H1 (cell line): ENCODE data around the gene MSL3B.
A peak's percentile ranks its signal among the peaks of the same experiment; 100 is the strongest.

Experiments used
- CTCF ChIA-PET: fragments of 300-600 bp; sonication (Branson Sonifier 250); formaldehyde crosslinking; loops from one replicate; lab custom pipeline; 2021; ENCODE audit not compliant: partially characterized antibody; lab: Charles Lee
- POLR2A ChIA-PET: fragments of 300-600 bp; sonication (Branson Sonifier 250); formaldehyde crosslinking; loops from one replicate; lab custom pipeline; 2021; ENCODE audit warnings: inconsistent platforms; ENCODE audit not compliant: partially characterized antibody; lab: Charles Lee
- DNase-seq, 2 experiments: peaks; one replicate each; pipeline versions ENCODE4 v3.0.0 to v3.0.0-alpha.2; 2010 to 2022; ENCODE audit warnings: low spot score in 2 of 2, low read depth in 1 of 2, mixed read lengths in 1 of 2
- FAIRE-seq: peaks from 2 replicates; lab custom pipeline; 2011; peaks lifted over from hg19 to GRCh38; lab: Jason Lieb, UNC
- H2AFZ ChIP-seq: 2 replicates; pipeline ENCODE4 v1.8.1; 2012; ENCODE audit warnings: low read length, inconsistent platforms
- H2AK5ac ChIP-seq: 2 replicates; pipeline ENCODE4 v1.6.1; 2013; ENCODE audit warnings: low read depth, low read length
- H2BK120ac ChIP-seq: replicated peaks from 2 replicates; pipeline ENCODE3; 2013; ENCODE audit warnings: low read depth, low read length, inconsistent platforms
- H2BK12ac ChIP-seq: 2 replicates; pipeline ENCODE4 v1.6.1; 2013; ENCODE audit warnings: low read depth, low read length
- H2BK15ac ChIP-seq: 2 replicates; pipeline ENCODE4 v1.6.1; 2013; ENCODE audit warnings: low read length
- H2BK20ac ChIP-seq: 2 replicates; pipeline ENCODE4 v1.6.1; 2013; ENCODE audit warnings: low read length
- H2BK5ac ChIP-seq: 2 replicates; pipeline ENCODE4 v1.6.1; 2013; ENCODE audit warnings: low read depth, low read length
- H3K14ac ChIP-seq: 2 replicates; pipeline ENCODE4 v1.6.1; 2013; ENCODE audit warnings: inconsistent platforms; ENCODE audit not compliant: insufficient read length
- H3K18ac ChIP-seq: 2 replicates; pipeline ENCODE4 v1.6.1; 2013; ENCODE audit warnings: low read length; ENCODE audit errors: extremely low read depth
- H3K23ac ChIP-seq: 2 replicates; pipeline ENCODE4 v1.6.1; 2013; ENCODE audit warnings: inconsistent platforms; ENCODE audit not compliant: insufficient read length
- H3K23me2 ChIP-seq: 2 replicates; pipeline ENCODE4 v1.6.1; 2013; ENCODE audit warnings: low read depth, low read length
- H3K27ac ChIP-seq: 2 replicates; pipeline ENCODE4 v1.6.1; 2011; ENCODE audit warnings: low read depth, low read length, inconsistent platforms
- H3K27me3 ChIP-seq, 4 experiments: replicated peaks in 1 of 4; 1 replicate in 1 of 4; 2 replicates in 3 of 4; pipeline versions ENCODE4 v1.6.1 to v1.8.1; 2011 to 2013; ENCODE audit warnings: low read length in 3 of 4, mild to moderate bottlenecking in 3 of 4, inconsistent platforms in 2 of 4, mixed read lengths in 2 of 4, moderate library complexity in 1 of 4; ENCODE audit not compliant: control insufficient read depth in 3 of 4, insufficient read depth in 3 of 4; ENCODE audit errors: extremely low read depth in 1 of 4
- H3K36me3 ChIP-seq, 4 experiments: 2 replicates each; pipeline versions ENCODE4 v1.6.1 to v1.8.1; 2011 to 2013; ENCODE audit warnings: mild to moderate bottlenecking in 4 of 4, low read length in 3 of 4, moderate library complexity in 2 of 4, control low read depth in 1 of 4, inconsistent platforms in 1 of 4; ENCODE audit not compliant: insufficient read depth in 4 of 4, control insufficient read depth in 2 of 4
- H3K4ac ChIP-seq: replicated peaks from 2 replicates; pipeline ENCODE3; 2013; ENCODE audit warnings: low read length, low read depth, mixed read lengths, inconsistent platforms; ENCODE audit not compliant: insufficient read length
- H3K4me1 ChIP-seq, 4 experiments: replicated peaks in 1 of 4; 1 replicate in 1 of 4; 2 replicates in 3 of 4; pipeline versions ENCODE4 v1.6.1 to v1.8.1; 2011 to 2013; ENCODE audit warnings: low read length in 3 of 4, inconsistent platforms in 2 of 4, mixed read lengths in 1 of 4; ENCODE audit not compliant: insufficient read depth in 4 of 4, control insufficient read depth in 3 of 4
- H3K4me2 ChIP-seq, 2 experiments: 2 replicates each; pipeline versions ENCODE4 v1.6.1 to v1.8.1; 2011 to 2013; ENCODE audit warnings: low read depth in 2 of 2, low read length in 2 of 2, control low read depth in 1 of 2, inconsistent platforms in 1 of 2, mild to moderate bottlenecking in 1 of 2; ENCODE audit not compliant: insufficient read depth in 1 of 2
- H3K4me3 ChIP-seq, 4 experiments: fragments of 200-600, 300-600 bp in 1 of 4; sonication (generic), shearing (Covaris generic), sonication (Bioruptor Twin) in 1 of 4; 2 replicates each; pipeline versions ENCODE4 v1.5.1 to v1.8.1; 2011 to 2016; ENCODE audit warnings: low read length in 4 of 4, low read depth in 3 of 4, control low read depth in 2 of 4, inconsistent platforms in 2 of 4, mild to moderate bottlenecking in 2 of 4, mixed read lengths in 1 of 4, moderate library complexity in 1 of 4; ENCODE audit not compliant: insufficient read depth in 2 of 4; ENCODE audit errors: extremely low read depth in 1 of 4
- H3K56ac ChIP-seq: replicated peaks from 2 replicates; pipeline ENCODE3; 2013; ENCODE audit warnings: low read depth, mild to moderate bottlenecking, mixed read lengths, low read length, inconsistent platforms; ENCODE audit not compliant: insufficient read length
- H3K79me1 ChIP-seq: 2 replicates; pipeline ENCODE4 v1.6.1; 2013; ENCODE audit warnings: low read depth, low read length, control low read depth
- H3K79me2 ChIP-seq, 2 experiments: 2 replicates each; pipeline versions ENCODE4 v1.6.1 to v1.8.1; 2012 to 2013; ENCODE audit warnings: low read length in 2 of 2, mild to moderate bottlenecking in 2 of 2, inconsistent platforms in 1 of 2; ENCODE audit not compliant: insufficient read depth in 2 of 2, control insufficient read depth in 1 of 2
- H3K9ac ChIP-seq, 4 experiments: replicated peaks in 1 of 4; 1 replicate in 1 of 4; 2 replicates in 3 of 4; pipeline versions ENCODE4 v1.6.1 to v1.8.1; 2011 to 2013; ENCODE audit warnings: low read depth in 3 of 4, low read length in 3 of 4, control low read depth in 2 of 4, mild to moderate bottlenecking in 2 of 4, moderate library complexity in 2 of 4, inconsistent platforms in 1 of 4; ENCODE audit errors: extremely low read depth in 1 of 4
- H3K9me3 ChIP-seq, 2 experiments: 2 replicates each; pipeline versions ENCODE4 v1.6.1 to v1.8.1; 2012 to 2013; ENCODE audit warnings: mild to moderate bottlenecking in 2 of 2, moderate library complexity in 2 of 2, control low read depth in 1 of 2, inconsistent platforms in 1 of 2, low read depth in 1 of 2, low read length in 1 of 2, mixed read lengths in 1 of 2; ENCODE audit not compliant: insufficient read depth in 2 of 2
- H4K20me1 ChIP-seq, 2 experiments: replicated peaks in 1 of 2; 2 replicates each; pipeline versions ENCODE3 to v1.8.1; 2011 to 2013; ENCODE audit warnings: inconsistent platforms in 2 of 2, low read length in 2 of 2, mild to moderate bottlenecking in 1 of 2; ENCODE audit not compliant: insufficient read depth in 2 of 2, control insufficient read depth in 1 of 2
- H4K5ac ChIP-seq: 2 replicates; pipeline ENCODE4 v1.6.1; 2013; ENCODE audit warnings: low read length, low read depth, mixed read lengths, inconsistent platforms; ENCODE audit not compliant: insufficient read length
- H4K8ac ChIP-seq: 2 replicates; pipeline ENCODE4 v1.8.0; 2013; ENCODE audit warnings: mild to moderate bottlenecking, moderate library complexity, low read length, inconsistent platforms; ENCODE audit not compliant: insufficient read depth; ENCODE audit errors: extremely low read depth
- H4K91ac ChIP-seq: replicated peaks from 2 replicates; pipeline ENCODE3; 2013; ENCODE audit warnings: low read length, mixed read lengths, inconsistent platforms; ENCODE audit not compliant: insufficient read length
- CHD2 ChIP-seq: IDR thresholded peaks from 2 replicates; pipeline ENCODE4 v1.6.1; 2012; ENCODE audit warnings: low read length, improper control_type of control experiment
- CREB1 ChIP-seq: IDR thresholded peaks from 2 replicates; pipeline ENCODE4 v1.6.1; 2012; ENCODE audit warnings: inconsistent platforms
- HDAC2 ChIP-seq, 2 experiments: fragments of 300-600 bp in 1 of 2; sonication (generic) in 1 of 2; IDR thresholded peaks; 2 replicates each; pipeline ENCODE4 v1.6.1; 2011 to 2012; ENCODE audit warnings: low read depth in 2 of 2, low read length in 2 of 2, mild to moderate bottlenecking in 2 of 2, moderate library complexity in 2 of 2, borderline replicate concordance in 1 of 2, inconsistent platforms in 1 of 2
- KDM4A ChIP-seq: IDR thresholded peaks from one replicate; pipeline ENCODE4 v1.7.1; 2012; ENCODE audit warnings: low read depth, mild to moderate bottlenecking, moderate library complexity, low read length, inconsistent platforms; ENCODE audit not compliant: severe bottlenecking
- PHF8 ChIP-seq: fragments of 200-600 bp; sonication (generic); conservative IDR thresholded peaks from 2 replicates; pipeline ENCODE4 v1.7.1; 2012; ENCODE audit warnings: low read depth, mild to moderate bottlenecking, inconsistent platforms, low read length, moderate library complexity
- SAP30 ChIP-seq: fragments of 300-600 bp; sonication (generic); IDR thresholded peaks from 2 replicates; pipeline ENCODE4 v1.7.1; 2012; ENCODE audit warnings: low read length, moderate library complexity, mild to moderate bottlenecking, inconsistent platforms; ENCODE audit not compliant: insufficient read depth, insufficient replicate concordance
- ZNF274 ChIP-seq: IDR thresholded peaks from 2 replicates; pipeline ENCODE4 v1.7.0; 2012; ENCODE audit warnings: low read length, borderline replicate concordance; ENCODE audit errors: extremely low read depth
- WGBS, 2 experiments: shearing (Covaris generic) in 1 of 2; methylation state at CpG; one replicate each; pipeline versions ENCODE4 v1.1.6 to v1.1.7; 2013 to 2015; ENCODE audit warnings: low lambda C conversion rate in 2 of 2, mixed read lengths in 2 of 2, inconsistent platforms in 1 of 2, low coverage in 1 of 2, missing lambda C conversion rate in 1 of 2; ENCODE audit not compliant: insufficient replicate concordance in 2 of 2, insufficient coverage in 1 of 2, insufficient read length in 1 of 2; ENCODE audit errors: extremely low coverage in 1 of 2, missing lambda C conversion rate in 1 of 2; 5-methylcytosine and 5-hydroxymethylcytosine counted together
- TF ChIP-seq, protein P1 (sequence below): IDR thresholded peaks from 2 replicates; pipeline ENCODE4 v1.6.1; 2012; ENCODE audit warnings: inconsistent platforms
- TF ChIP-seq, protein P2 (sequence below): IDR thresholded peaks from 2 replicates; pipeline ENCODE4 v1.6.1; 2012; ENCODE audit warnings: inconsistent platforms
- TF ChIP-seq, protein P3 (sequence below): IDR thresholded peaks from 2 replicates; pipeline ENCODE4 v1.6.1; 2011; ENCODE audit warnings: low read depth, mild to moderate bottlenecking, low read length; ENCODE audit not compliant: insufficient read depth

Gene MSL3B

DNA sequence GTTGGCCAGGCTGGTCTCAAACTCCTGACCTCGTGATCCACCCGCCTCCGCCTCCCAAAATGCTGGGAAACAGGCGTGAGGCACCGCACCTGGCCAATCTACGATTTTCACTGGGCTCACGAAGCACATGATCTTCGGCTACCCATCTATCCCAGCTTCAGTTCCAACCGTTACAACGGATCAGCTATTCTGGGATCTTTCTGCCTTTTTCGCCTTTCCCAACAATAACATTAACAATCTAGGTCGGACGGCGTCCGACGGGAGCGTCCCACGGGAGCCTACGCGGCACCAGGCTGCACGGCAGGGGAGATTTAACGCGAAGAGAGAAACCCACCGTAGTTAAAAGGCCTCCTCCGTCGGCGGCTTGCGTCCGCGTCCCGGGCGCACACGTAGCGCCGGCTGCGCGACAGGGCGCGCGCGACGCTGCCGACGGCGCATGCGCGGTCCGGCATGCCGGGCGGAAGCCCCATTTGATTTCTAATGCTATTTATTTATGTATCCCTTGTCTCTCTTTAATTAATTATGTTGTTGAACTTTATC lies at the start of gene MSL3B:
Gene MSL3B, minus strand, starts transcription at position 394 of the 540 bp plus-strand sequence.
- H2BK20ac ChIP-seq: no peak within 1 kb of the TSS
- H3K27ac ChIP-seq: 0 out of 2 replicates have a peak within 1 kb of the TSS, but pooled peaks have one; percentile 30
- H3K23ac ChIP-seq: no peak within 1 kb of the TSS
- no peak within 1 kb of the TSS for H3K14ac ChIP-seq
- no peak within 1 kb of the TSS for H3K4ac ChIP-seq
- H3K27me3 ChIP-seq: no peaks in the 10 kb centered on the region; a peak in 1 of 7 replicates
- H3K9me3 ChIP-seq: no peaks in the 10 kb centered on the region; a peak in 1 of 4 replicates
- no peaks in the 10 kb centered on the region for H3K79me1 ChIP-seq
- H2AK5ac ChIP-seq: no peak within 1 kb of the TSS
- peak within 1 kb of the TSS; percentile 55 to 91 (median 63) for H3K4me3 ChIP-seq
- H3K4me2 ChIP-seq: peak within 1 kb of the TSS; percentile 66 to 79
- no peaks in the 10 kb centered on the region for H4K20me1 ChIP-seq
- no peaks in the 10 kb centered on the region for H3K4me1 ChIP-seq
- H4K5ac ChIP-seq: peak within 1 kb of the TSS; percentile 97
- no peak within 1 kb of the TSS for H2BK15ac ChIP-seq
- H4K91ac ChIP-seq: no peak within 1 kb of the TSS
- CTCF ChIA-PET: interaction anchor here (3.2 kb wide), 1 partner anchor 11 kb away, joined by 24 read pairs; no protein-coding TSS in a partner anchor
- H3K79me2 ChIP-seq: no peaks in the 10 kb centered on the region
- H3K23me2 ChIP-seq: peaks cover 3% of the 10 kb centered on the region
- H2AFZ ChIP-seq: peak within 1 kb of the TSS; percentile 83
- 0 out of 2 replicates have a peak within 1 kb of the TSS, but pooled peaks have one; percentile 97 for H3K18ac ChIP-seq
- peak within 1 kb of the TSS; percentile 85 for H2BK5ac ChIP-seq
- peak within 1 kb of the TSS; percentile 82 for H3K56ac ChIP-seq
- POLR2A ChIA-PET: interaction anchor here (0.7 to 1.1 kb wide), 2 partner anchors 11 to 18 kb away, joined by 3 read pairs; no protein-coding TSS in a partner anchor
- H2BK12ac ChIP-seq: no peak within 1 kb of the TSS; the same call in 1 of the 2 replicates
- DNase-seq (peak in 1 of 2 experiments; percentile 70), FAIRE-seq (no peak)
- peak within 1 kb of the TSS in 3 of 4 experiments; percentile 43 to 72 (median 65); a peak in 6 of 7 replicates for H3K9ac ChIP-seq
- 43% methylated on average over 50 of the region's 50 CpGs; no CpG with 5 or more reads in 1 of the 2 experiments for WGBS, 2 experiments
- peak within 1 kb of the TSS; percentile 78 for H2BK120ac ChIP-seq
- H3K36me3 ChIP-seq: peaks cover 0 to 15% (median 3%) of the 10 kb centered on the region in 4 experiments; a peak in 3 of 8 replicates
- peak within 1 kb of the TSS; percentile 94 for H4K8ac ChIP-seq
- TF ChIP-seq CHD2 (no peak), KDM4A (peak; percentile 99), HDAC2 (IDR thresholded peaks at IDR 0.05; ENCODE audit: borderline replicate concordance in 1 of 2, low read depth in 2 of 2, low read length in 2 of 2) (no peak), ZNF274 (no peak), SAP30 (no peak), PHF8 (peak; percentile 57), CREB1 (peak; percentile 76; the same call in 1 of the 2 replicates)
- TF ChIP-seq, protein P1, sequence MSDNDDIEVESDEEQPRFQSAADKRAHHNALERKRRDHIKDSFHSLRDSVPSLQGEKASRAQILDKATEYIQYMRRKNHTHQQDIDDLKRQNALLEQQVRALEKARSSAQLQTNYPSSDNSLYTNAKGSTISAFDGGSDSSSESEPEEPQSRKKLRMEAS: no peak; the same call in none of the 2 replicates
- TF ChIP-seq, protein P2, sequence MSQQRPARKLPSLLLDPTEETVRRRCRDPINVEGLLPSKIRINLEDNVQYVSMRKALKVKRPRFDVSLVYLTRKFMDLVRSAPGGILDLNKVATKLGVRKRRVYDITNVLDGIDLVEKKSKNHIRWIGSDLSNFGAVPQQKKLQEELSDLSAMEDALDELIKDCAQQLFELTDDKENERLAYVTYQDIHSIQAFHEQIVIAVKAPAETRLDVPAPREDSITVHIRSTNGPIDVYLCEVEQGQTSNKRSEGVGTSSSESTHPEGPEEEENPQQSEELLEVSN: peak; percentile 75
- TF ChIP-seq, protein P3, sequence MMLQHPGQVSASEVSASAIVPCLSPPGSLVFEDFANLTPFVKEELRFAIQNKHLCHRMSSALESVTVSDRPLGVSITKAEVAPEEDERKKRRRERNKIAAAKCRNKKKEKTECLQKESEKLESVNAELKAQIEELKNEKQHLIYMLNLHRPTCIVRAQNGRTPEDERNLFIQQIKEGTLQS: peak; percentile 44; the same call in 1 of the 2 replicates
